Peyer's patch (tissue), 4 donors: ENCODE data around the gene FKBP1A.

Experiments
- CTCF ChIP-seq, 6 experiments: fragments of 450-650 bp in 4 of 6; fragments of 200-600 bp in 2 of 6; sonication (generic) in 1 of 6; IDR thresholded peaks; one replicate each; pipeline ENCODE4 v1.5.1; 2017 to 2019; ENCODE audit warnings: antibody characterized with exemption in 6 of 6, mild to moderate bottlenecking in 3 of 6, moderate library complexity in 1 of 6
- POLR2A ChIP-seq, 2 donors: fragments of 450-650 bp; IDR thresholded peaks; one replicate each; pipeline ENCODE4 v1.5.1; 2017; ENCODE audit warnings: antibody characterized with exemption in 2 of 2, mild to moderate bottlenecking in 2 of 2, moderate library complexity in 2 of 2

DNA sequence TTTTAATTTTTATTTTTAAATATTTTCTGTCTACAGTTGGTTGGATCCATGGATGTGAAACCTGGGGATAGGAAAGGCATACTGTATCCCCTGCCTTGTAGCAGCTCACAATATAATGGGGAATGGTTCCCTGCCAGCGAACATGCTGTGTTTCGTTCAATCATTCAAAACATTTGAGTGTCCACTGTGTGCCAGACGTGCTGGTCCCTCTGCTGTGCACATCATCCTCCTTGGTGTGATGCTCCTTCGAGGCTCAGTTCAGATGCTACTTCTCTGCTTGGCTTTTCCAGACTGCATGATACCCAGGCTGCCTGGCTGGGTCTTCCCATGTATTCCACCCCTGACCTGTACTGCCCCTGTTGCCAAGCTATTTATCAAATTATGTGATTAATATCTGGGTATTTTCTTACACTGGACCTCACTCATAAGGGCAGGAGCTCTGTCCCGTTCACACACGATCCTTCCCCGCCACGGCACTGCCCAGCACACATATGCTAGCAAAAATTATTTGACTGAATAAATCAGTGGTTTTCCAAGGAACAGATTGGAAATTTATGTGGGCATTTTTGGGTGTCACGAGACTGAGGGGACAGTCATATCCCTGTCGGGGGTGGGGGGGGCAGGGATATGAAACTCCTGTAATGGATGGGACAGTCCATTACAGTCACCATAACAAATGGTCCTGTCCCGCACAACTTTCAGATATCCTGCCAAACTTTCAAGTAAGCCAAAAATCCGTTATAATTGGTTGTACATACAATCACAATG lies 68.8 kb downstream of the FKBP1A start:
- TF ChIP-seq CTCF (IDR thresholded peaks at IDR 0.05) (no peak), POLR2A (IDR thresholded peaks at IDR 0.05) (no peak)
